ENCODE data around the gene MYO5A. TPM values are rescaled to one million over a fixed set of nuclear protein-coding genes. Genes with fewer than 3 reads are reported as not detected.
"Not testable (repeated sequence)": the region's sequence is repeated elsewhere in the genome, so short reads cannot be mapped to it uniquely, and the experiment has no call there.

MYO5A gene
- total RNA-seq, 1 donor from 2014 or later, result 7.4 TPM

GRCh38 chr15:52486003-52486996 lies 42.4 kb downstream of the MYO5A start:
- no peak for ATAC-seq (ENCODE audit: poor library complexity)
- intact Hi-C loops (cut with DNase I), result no loop called here

GRCh38 chr15:52485290-52485689 lies 43.4 kb downstream of the MYO5A start:
- ATAC-seq (ENCODE audit: poor library complexity) (no peak), DNase-seq (no peak)
- intact Hi-C loops (cut with DNase I), result no loop called here

More at GRCh38 chr15:52486003-52486996, 42.4 kb downstream of the MYO5A start:
- DNase-seq, result no peak

- DNase-seq (no peak), ATAC-seq (ENCODE audit: poor library complexity) (peak; percentile 46)
- intact Hi-C loops (cut with DNase I), result no loop called here
Observed at GRCh38 chr15:52483707-52484106, 45.0 kb downstream of the MYO5A start.

GRCh38 chr15:52481915-52482314 lies 46.8 kb downstream of the MYO5A start:
- DNase-seq (no peak), ATAC-seq (ENCODE audit: poor library complexity) (peak; percentile 81)
- intact Hi-C loops (cut with DNase I), result no loop called here

- intact Hi-C loops (cut with DNase I), result no loop called here
- no peak for ATAC-seq (ENCODE audit: poor library complexity)
- no peak for DNase-seq
Observed at GRCh38 chr15:52480990-52481389, 47.7 kb downstream of the MYO5A start.

- no peak for DNase-seq
- ATAC-seq (ENCODE audit: poor library complexity), result no peak
- intact Hi-C loops (cut with DNase I), result no loop called here
Observed at GRCh38 chr15:52466716-52467115, 62.0 kb downstream of the MYO5A start.

GRCh38 chr15:52466134-52466701 lies 62.5 kb downstream of the MYO5A start:
- DNase-seq (peak; percentile 60), ATAC-seq (ENCODE audit: poor library complexity) (peak; percentile 76)
- intact Hi-C loops (cut with DNase I), result no loop called here

GRCh38 chr15:52464478-52464877 lies 64.2 kb downstream of the MYO5A start:
- DNase-seq (no peak), ATAC-seq (ENCODE audit: poor library complexity) (peak; percentile 27)
- intact Hi-C loops (cut with DNase I), result no loop called here

GRCh38 chr15:52464040-52464439 lies 64.6 kb downstream of the MYO5A start:
- DNase-seq, result no peak
- intact Hi-C loops (cut with DNase I), result no loop called here
- ATAC-seq (ENCODE audit: poor library complexity), result no peak

GRCh38 chr15:52463638-52464037 lies 65.0 kb downstream of the MYO5A start:
- peak; percentile 63 for ATAC-seq (ENCODE audit: poor library complexity)
- intact Hi-C loops (cut with DNase I), result no loop called here

GRCh38 chr15:52462806-52463360 lies 65.8 kb downstream of the MYO5A start:
- intact Hi-C loops (cut with DNase I), result no loop called here
- DNase-seq, result no peak
- ATAC-seq (ENCODE audit: poor library complexity), result no peak

More at GRCh38 chr15:52463638-52464037, 65.0 kb downstream of the MYO5A start:
- DNase-seq, result no peak

GRCh38 chr15:52459701-52460100 lies 69.0 kb downstream of the MYO5A start:
- ATAC-seq (ENCODE audit: poor library complexity); DNase-seq; intact Hi-C loops (cut with DNase I): not testable (repeated sequence)

- DNase-seq; intact Hi-C loops (cut with DNase I); ATAC-seq (ENCODE audit: poor library complexity): not testable (repeated sequence)
Observed at GRCh38 chr15:52459265-52459664, 69.4 kb downstream of the MYO5A start.

GRCh38 chr15:52448011-52448890 lies 80.4 kb downstream of the MYO5A start:
- ATAC-seq (ENCODE audit: poor library complexity), result peak; percentile 46
- intact Hi-C loops (cut with DNase I), result no loop called here
- no peak for DNase-seq

GRCh38 chr15:52445954-52446353 lies 82.7 kb downstream of the MYO5A start:
- intact Hi-C loops (cut with DNase I), result no loop called here
- peak; percentile 25 for ATAC-seq (ENCODE audit: poor library complexity)
- DNase-seq, result no peak

GRCh38 chr15:52445553-52445952 lies 83.1 kb downstream of the MYO5A start:
- peak; percentile 64 for ATAC-seq (ENCODE audit: poor library complexity)
- intact Hi-C loops (cut with DNase I), result no loop called here
- DNase-seq, result peak; percentile 60

- intact Hi-C loops (cut with DNase I); DNase-seq; ATAC-seq (ENCODE audit: poor library complexity): not testable (repeated sequence)
Observed at GRCh38 chr15:52443205-52443604, 85.5 kb downstream of the MYO5A start.

- intact Hi-C loops (cut with DNase I), result no loop called here
- ATAC-seq (ENCODE audit: poor library complexity) (no peak), DNase-seq (no peak)
Observed at GRCh38 chr15:52441841-52442240, 86.8 kb downstream of the MYO5A start.

GRCh38 chr15:52440946-52441345 lies 87.7 kb downstream of the MYO5A start:
- ATAC-seq (ENCODE audit: poor library complexity) (no peak), DNase-seq (no peak)
- intact Hi-C loops (cut with DNase I), result no loop called here
